ENCODE data around the gene RCSD1.
A peak's percentile ranks its signal among the peaks of the same experiment; 100 is the strongest.
"Not testable (repeated sequence)": the region's sequence is repeated elsewhere in the genome, so short reads cannot be mapped to it uniquely, and the experiment has no call there.

Gene RCSD1

DNA sequence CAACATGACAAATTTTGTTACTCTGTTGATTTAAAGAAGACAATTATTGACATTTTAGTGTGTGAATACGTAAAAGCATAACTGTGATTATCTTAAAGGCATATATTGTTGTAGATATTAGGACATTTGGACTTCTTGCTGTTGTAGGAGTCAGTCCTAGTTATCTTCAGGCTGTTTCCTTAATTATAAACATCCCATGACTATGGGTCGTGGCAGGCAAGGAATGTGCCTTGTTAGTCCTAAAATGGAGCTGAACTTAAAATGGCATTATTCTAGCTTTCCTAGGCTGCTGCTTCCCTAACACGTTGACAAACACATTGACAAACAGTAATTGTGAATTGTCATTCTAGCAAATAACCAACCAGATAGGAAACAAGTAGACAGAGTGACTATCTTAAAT, 87.3 kb downstream of the RCSD1 start:
- DNase-seq: no peak

DNA sequence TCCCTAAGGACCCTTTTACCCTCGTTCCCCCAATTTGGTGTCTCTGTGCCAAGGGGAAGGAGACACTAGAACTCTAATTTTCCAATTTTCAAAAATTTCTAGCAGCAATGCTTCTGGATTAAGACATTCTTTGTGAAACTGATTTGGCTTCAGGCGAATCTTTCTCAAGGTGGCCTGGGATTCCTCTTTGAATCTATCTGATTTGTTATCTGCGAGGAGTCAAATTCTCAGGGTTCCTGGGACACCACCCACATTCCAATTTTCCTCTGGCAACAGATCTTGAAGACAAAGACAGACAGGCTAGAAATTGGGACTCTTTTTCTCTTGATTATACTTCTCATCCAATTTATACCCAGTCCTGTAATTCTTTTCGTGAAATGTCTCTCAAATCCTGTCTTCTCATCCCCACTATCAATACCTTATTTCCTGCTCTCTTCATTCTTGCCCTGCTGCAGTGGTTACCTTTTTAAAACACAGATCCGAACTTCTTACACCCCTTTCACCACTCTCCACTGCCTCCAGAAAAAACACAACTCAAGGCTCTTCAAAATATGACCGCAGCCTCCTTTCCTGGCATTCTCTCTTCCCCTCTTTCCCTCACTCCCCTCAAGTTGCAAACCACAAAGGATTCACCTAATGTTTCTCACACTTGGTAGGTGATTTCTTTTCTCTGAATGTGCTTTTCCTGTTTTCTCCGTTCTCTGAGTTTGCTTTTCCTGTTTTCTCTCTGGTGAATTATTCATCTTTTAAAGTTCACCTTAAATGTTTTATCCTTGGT, 89.1 kb downstream of the RCSD1 start:
- DNase-seq: no peak

- not testable (repeated sequence) for DNase-seq
Observed at GRCh38 chr1:167719715-167720421, 89.8 kb downstream of the RCSD1 start.

DNA sequence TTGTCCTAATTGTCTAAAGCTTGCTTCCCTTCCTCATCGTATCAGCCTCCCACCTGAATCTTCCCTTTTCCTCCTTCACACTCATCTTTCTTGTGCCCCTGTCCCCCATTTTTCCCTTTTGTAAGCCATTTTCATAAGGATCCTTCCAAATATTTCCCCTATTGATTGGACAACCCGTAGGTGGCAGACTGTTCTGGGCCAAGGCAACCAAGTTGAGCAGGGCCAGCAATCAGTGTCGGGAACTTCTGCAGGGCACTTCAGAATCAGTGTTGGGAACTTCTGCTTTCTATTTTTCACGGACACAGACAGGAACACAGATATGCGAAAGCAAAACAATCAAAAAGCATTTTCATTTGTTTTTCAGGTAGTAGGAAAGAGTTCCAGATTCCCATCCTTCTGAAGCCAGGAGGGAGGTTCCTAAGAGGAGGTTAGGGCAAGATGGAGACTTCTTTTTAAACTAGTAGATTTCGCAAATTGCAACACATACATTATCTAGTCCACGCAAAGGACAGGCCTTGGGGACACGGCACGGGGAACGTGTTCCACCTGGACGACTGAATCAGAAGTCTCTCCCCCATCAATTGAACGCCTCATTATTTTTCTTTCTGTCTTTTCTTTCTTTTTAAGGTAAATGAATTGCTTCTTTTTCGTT, 91.1 kb downstream of the RCSD1 start:
- peak; percentile 65 for DNase-seq

GRCh38 chr1:167721617-167722151, 91.7 kb downstream of the RCSD1 start, which contains the start of gene MPZL1:
TSS of gene MPZL1 (plus strand) at chr1:167721982. CDS start at chr1:167722152, 170 bp downstream.
- peak; percentile 95 for DNase-seq

- DNase-seq: peak; percentile 53
Observed at GRCh38 chr1:167722152-167722869, 92.3 kb downstream of the RCSD1 start.

DNA sequence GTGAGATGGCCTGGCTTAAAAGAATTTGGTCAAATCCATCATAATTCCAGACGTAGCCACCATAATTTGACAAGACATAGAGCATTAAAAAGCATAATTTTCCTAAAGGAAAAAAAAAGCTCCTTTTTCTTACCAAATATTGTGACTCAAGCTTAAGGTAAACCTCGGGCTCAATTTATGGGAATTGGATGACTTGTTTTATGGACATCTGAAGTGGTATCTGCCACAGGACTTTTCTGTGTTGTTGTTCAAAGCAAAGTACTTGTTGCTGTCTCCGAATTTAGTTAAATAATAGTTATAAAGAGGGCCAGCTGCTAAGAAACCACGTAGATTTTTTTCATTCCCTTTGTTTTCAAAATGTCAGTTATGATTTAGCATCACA, 92.8 kb downstream of the RCSD1 start:
- DNase-seq: no peak

GRCh38 chr1:167723707-167724323, 93.8 kb downstream of the RCSD1 start:
- peak; percentile 64 for DNase-seq

DNA sequence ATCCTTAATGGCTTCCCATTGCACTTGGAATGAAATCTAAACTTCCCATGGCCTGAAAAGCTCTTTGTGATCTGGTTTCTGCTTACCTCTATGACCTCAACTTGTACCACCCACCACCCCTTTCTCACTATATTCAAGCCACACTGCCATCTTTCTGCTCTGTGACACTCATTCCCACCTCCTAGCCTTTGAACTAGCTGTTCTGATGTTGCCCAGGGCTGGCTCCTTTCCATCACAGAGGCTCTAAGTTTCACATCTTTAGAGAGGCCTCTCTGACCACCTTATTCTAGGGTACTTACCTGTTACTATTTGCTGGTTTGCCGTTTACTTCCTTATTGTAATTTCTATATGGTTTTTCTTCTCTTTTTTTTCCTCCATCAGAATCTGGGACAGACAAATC, 96.0 kb downstream of the RCSD1 start:
- no peak for DNase-seq

DNA sequence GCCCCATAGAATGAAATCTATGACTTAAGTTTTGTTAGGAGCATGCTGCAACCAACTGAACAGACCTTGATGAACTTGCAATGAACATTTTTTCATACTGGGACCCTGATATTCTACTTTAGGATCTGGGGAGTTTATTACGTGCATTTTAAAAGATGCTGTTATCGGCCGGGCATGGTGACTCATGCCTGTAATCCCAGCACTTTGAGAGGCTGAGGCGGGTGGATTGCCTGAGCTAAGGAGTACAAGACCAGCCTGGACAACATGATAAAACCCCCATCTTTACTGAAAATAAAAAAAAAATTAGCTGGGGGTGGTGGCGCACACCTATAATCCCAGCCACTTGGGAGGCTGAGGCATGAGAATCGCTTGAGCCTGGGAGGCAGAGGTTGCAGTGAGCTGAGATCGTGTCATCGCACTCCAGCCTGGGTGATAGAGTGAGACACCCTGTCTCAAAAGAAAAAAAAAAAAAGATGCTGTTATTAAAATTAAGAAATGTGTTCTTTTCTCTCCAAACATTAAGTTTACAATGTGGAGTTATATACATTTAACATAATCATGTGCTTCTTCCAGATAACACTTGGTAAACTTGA, 98.9 kb downstream of the RCSD1 start:
- no peak for DNase-seq

GRCh38 chr1:167734227-167734626, 104.2 kb downstream of the RCSD1 start:
- DNase-seq: no peak

DNA sequence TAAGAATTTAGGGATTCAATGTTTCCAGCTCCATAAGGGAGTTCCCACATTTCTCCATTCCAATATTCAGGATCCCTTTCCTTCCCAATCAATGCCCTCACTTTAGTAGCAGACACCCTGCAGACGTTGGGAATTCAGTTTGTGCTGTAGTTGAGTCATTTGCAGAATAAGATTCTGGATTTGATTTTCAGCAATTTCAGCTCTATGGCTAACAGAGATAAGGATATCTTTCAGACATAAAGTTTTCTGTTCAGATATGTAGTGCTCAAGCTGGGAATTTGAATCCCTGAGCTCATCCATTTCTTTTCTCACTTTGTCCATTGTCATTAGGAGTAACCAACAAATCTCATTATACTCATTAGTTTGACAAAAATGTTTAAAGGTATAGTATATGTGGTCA, 104.8 kb downstream of the RCSD1 start:
- no peak for DNase-seq

DNA sequence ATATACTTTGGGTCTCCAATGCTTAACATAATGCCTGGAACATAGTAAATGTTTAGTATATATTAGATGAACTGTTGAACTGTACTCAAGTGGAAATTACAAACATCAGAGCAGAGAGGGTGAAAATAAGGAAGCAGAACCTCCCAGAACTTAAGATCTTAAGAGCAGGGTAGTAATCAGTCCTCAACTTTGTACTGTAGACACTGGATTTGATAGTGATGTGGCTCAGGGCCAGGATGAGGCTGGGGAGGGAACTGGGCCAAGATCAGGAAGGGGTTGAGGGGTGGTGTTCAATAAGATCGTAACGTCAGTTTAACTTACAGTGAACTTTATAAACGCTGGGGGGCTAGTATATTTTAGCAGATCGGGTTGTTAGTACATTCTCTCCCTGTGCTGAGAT, 107.1 kb downstream of the RCSD1 start:
- peak; percentile 59 for DNase-seq

- no peak for DNase-seq
Observed at GRCh38 chr1:167738158-167738557, 108.1 kb downstream of the RCSD1 start.

- DNase-seq: no peak
Observed at GRCh38 chr1:167739752-167740151, 109.7 kb downstream of the RCSD1 start.

- not testable (repeated sequence) for DNase-seq
Observed at GRCh38 chr1:167741103-167741502, 111.1 kb downstream of the RCSD1 start.

GRCh38 chr1:167742392-167743057, 112.5 kb downstream of the RCSD1 start:
- not testable (repeated sequence) for DNase-seq

DNA sequence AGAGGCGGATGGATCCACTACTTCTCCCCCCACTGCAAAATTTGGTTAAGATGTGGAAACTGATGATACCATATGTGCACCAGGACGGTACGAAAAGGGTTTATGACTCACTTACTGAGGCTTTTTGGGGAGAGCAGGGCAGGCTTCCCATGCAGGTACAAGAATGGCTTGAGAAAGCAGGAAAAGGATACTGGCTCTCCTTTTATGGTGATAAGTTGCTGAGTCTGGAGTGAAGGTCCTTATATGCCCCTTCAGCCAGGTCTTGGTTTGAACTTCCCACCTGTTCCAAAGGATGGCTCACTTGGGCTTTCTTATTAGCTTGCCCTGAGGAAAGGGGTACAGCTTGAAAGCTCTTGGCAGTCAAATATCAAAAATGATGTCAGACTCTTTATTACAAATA, 114.9 kb downstream of the RCSD1 start:
- DNase-seq: no peak

DNA sequence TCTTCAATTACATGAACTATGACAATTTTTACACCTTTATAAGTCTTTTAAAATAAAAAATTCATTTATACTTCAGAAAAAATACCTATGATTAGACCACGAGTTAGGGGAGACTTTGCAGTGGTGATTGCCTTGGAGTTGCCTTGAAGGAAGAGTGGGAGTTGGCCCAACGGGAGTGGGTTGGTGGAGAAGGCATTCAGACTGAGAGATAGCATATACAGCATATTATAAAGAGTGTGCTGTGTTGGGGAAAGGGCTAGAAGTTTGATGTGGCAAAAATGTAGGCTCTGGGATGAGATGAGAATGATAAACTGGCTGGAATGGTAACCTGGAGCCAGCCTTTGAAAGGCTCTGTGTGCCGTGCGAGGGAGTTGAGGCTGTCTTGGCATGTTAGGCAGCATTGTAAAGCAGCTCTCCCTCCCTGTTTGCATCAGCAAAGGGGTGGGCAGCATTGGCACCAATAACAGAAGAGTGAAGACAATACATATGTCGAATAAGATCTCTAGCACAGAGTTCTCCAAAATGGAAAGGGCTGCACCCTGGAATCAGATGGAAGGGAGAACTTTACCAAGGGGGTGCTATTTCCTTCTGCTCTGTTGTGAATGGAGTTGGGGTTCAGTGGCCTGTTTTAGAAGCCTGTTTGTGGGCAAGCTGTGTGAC, 116.1 kb downstream of the RCSD1 start:
- DNase-seq: no peak

GRCh38 chr1:167746988-167747655, 117.1 kb downstream of the RCSD1 start:
- DNase-seq: no peak
